MCF 10A (cell line): ENCODE data around the gene SUN5. TPM values are rescaled to one million over a fixed set of nuclear protein-coding genes. Genes with fewer than 3 reads are reported as not detected.

Experiments
- BruUV-seq: library from RNA; stranded (reverse); fragments of 400-500 nt; replicated peaks from 2 replicates; lab custom pipeline; 2021; lab: Mats Ljungman, UMichigan
- CTCF ChIA-PET: fragments of 300-600 bp; sonication (Branson Sonifier 250); formaldehyde crosslinking; extraction: SDS; loops from one replicate; lab custom pipeline; 2021; ENCODE audit warnings: antibody characterized with exemption, inconsistent platforms; lab: Yijun Ruan, JAX
- POLR2A ChIA-PET: fragments of 300-600, 350-650 bp; sonication (Branson Sonifier 250); formaldehyde crosslinking; extraction: SDS; loops from one replicate; lab custom pipeline; 2020; ENCODE audit warnings: antibody characterized with exemption, inconsistent platforms; lab: Yijun Ruan, JAX
- DNase-seq: peaks from one replicate; pipeline ENCODE4 v3.0.0-alpha.2; 2018; ENCODE audit not compliant: unreplicated experiment
- H3K27ac Mint-ChIP-seq: one replicate; pipeline ENCODE4 v1.8.0; 2022; ENCODE audit warnings: mild to moderate bottlenecking, low read depth, mixed read lengths; ENCODE audit not compliant: unreplicated experiment
- H3K27me3 Mint-ChIP-seq: one replicate; pipeline ENCODE4 v1.8.0; 2022; ENCODE audit warnings: mixed read lengths; ENCODE audit not compliant: insufficient read depth, unreplicated experiment
- H3K36me3 Mint-ChIP-seq: one replicate; pipeline ENCODE4 v1.8.0; 2022; ENCODE audit warnings: mild to moderate bottlenecking, moderate library complexity, mixed read lengths; ENCODE audit not compliant: insufficient read depth, unreplicated experiment
- H3K4me1 Mint-ChIP-seq: one replicate; pipeline ENCODE4 v1.8.0; 2022; ENCODE audit warnings: mixed read lengths; ENCODE audit not compliant: insufficient read depth, unreplicated experiment
- H3K4me3 Mint-ChIP-seq: one replicate; pipeline ENCODE4 v1.8.0; 2022; ENCODE audit warnings: mild to moderate bottlenecking, moderate library complexity, mixed read lengths; ENCODE audit not compliant: unreplicated experiment
- H3K9me3 Mint-ChIP-seq: one replicate; pipeline ENCODE4 v1.8.0; 2022; ENCODE audit warnings: mixed read lengths; ENCODE audit not compliant: unreplicated experiment
- intact Hi-C: fragments of 100-400 bp; cut with micrococcal nuclease; formaldehyde crosslinking; loops from 2 replicates; pipeline ENCODE4 v1.14.1; 2022
- total RNA-seq: library from RNA; stranded (reverse); gene quantifications from 2 replicates; pipeline ENCODE4 v1.2.3, GENCODE V29; 2022
- TF ChIP-seq, protein P1 (sequence below): fragments of 200-600 bp; IDR thresholded peaks from one replicate; pipeline ENCODE4 v1.8.0; 2022; ENCODE audit warnings: antibody characterized with exemption, mild to moderate bottlenecking; ENCODE audit not compliant: unreplicated experiment

The SUN5 gene
- total RNA-seq, 1 experiment from 2014 or later, result not detected

DNA sequence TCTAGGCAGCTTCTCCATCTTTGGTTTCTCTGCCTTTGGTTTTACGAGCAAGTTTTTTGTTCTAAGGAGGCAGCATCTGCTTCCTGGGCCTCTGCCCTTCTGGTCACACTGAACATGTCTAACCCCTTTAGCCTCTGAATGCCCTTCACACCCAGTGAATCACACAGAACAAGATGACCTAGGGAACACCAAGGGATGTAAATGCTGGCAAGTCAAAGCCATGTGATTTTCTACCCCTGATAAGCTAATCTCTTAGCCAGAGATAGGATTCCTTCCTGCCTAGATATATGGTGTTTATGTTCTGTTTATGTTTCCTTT lies 20.0 kb upstream of the SUN5 start:
- POLR2A ChIA-PET, result interaction anchor here (1.4 kb wide), 1 partner anchor 10 kb away, joined by 3 read pairs; no protein-coding TSS in a partner anchor
- DNase-seq, result no peak
- no peaks in the 10 kb centered on the region for H3K4me1 Mint-ChIP-seq
- H3K27ac Mint-ChIP-seq, result no peak overlapping the region
- no peaks in the 10 kb centered on the region for H3K36me3 Mint-ChIP-seq
- H3K4me3 Mint-ChIP-seq, result no peak overlapping the region
- TF ChIP-seq, protein P1, sequence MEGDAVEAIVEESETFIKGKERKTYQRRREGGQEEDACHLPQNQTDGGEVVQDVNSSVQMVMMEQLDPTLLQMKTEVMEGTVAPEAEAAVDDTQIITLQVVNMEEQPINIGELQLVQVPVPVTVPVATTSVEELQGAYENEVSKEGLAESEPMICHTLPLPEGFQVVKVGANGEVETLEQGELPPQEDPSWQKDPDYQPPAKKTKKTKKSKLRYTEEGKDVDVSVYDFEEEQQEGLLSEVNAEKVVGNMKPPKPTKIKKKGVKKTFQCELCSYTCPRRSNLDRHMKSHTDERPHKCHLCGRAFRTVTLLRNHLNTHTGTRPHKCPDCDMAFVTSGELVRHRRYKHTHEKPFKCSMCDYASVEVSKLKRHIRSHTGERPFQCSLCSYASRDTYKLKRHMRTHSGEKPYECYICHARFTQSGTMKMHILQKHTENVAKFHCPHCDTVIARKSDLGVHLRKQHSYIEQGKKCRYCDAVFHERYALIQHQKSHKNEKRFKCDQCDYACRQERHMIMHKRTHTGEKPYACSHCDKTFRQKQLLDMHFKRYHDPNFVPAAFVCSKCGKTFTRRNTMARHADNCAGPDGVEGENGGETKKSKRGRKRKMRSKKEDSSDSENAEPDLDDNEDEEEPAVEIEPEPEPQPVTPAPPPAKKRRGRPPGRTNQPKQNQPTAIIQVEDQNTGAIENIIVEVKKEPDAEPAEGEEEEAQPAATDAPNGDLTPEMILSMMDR, result no peak
- H3K27me3 Mint-ChIP-seq, result peaks cover 8% of the 10 kb centered on the region
- CTCF ChIA-PET, result interaction anchor here (1.5 kb wide), 1 partner anchor 11 kb away, joined by 3 read pairs; no protein-coding TSS in a partner anchor
- intact Hi-C loops, result no loop called here
- no peaks in the 10 kb centered on the region for H3K9me3 Mint-ChIP-seq
- BruUV-seq, result no TSS peak

DNA sequence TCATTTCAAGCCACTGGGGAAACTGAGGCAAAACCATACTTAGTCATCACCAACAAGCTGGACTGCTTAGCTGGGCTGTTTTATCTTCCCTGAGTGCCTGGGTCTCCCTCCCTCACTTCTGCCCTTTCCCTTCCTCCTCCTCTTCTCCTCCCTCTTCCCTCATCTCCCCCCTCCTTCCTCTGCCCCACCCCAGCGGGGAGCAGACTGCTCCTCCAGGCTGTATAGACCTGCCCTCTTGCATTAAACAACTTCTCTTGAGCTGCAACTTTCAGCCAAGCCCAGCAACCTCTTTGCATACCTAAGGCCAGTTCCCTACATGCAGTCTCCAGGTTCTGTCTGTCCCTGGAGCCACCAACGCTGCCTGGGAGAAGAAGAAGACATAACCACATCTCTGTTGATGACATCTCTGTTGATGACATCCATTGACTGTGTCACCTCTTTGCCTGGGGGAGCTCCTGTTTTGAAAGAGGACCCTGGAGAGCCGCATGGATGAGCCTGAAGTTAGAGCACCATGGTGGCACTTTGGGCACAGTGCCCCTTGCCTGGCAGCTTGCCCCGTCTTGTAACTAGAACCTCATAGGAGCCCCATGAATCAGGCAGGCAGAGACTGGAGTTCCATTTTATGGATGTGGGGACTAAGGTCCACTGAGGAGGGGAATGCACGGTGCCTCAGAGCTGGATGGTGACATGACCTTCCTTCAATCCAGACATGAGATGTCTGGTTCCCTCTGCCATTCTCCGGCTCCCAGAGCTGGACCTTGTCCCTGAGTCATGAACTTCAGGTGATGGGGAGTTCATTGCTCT lies 19.4 kb upstream of the SUN5 start:
- H3K27me3 Mint-ChIP-seq, result peaks cover 10% of the 10 kb centered on the region
- intact Hi-C loops, result no loop called here

DNA sequence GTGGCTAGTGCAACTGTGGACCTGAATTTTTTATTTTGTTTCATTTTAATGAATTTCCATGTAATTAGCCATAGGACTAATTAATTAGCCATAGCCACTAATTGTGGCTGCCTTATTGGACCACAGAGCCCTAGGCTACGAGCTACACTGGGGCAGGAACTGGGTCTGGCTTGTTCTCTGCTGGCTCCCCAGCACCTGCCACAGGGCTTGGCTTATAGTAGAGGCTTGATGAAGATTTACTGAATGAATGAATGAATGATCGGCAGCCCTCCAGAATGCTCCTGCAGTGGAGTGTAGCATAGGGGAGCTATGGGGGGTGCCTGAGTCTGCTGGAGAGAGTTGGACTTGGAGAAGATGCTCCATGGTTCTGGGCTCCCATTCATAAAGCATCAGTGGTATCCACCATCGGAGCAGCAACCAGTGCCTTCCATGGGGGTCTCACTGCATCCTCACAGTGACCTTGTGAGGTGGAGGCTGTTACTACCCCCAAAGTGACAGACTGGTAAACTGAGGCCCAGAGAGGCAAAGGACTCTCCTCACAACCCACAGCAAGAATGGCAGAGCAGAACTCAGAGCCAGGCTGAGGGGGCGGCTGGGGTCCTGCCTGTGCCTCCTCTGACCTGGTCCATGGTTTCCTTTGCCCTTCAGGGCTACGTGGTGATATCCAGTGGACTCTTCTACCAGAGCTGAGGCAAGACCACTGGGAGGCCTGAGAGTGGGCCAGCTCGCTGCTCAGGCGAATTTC lies 18.6 kb upstream of the SUN5 start:
- Mint-ChIP-seq H3K9me3 (no peaks in the 10 kb centered on the region), H3K36me3 (no peaks in the 10 kb centered on the region), H3K27me3 (peaks cover 11% of the 10 kb centered on the region), H3K4me1 (no peaks in the 10 kb centered on the region), H3K4me3 (no peak overlapping the region), H3K27ac (no peak overlapping the region)
- no peak for DNase-seq
- TF ChIP-seq, protein P1, result no peak
- no TSS peak for BruUV-seq
- POLR2A ChIA-PET, result no interaction called here
- intact Hi-C loops, result no loop called here
- CTCF ChIA-PET, result no interaction called here

More for the DNA sequence above, 19.4 kb upstream of the SUN5 start:
- no peak overlapping the region for H3K4me3 Mint-ChIP-seq
- no TSS peak for BruUV-seq
- H3K36me3 Mint-ChIP-seq, result no peaks in the 10 kb centered on the region
- POLR2A ChIA-PET, result interaction anchor here (1.4 kb wide), 1 partner anchor 11 kb away, joined by 3 read pairs; no protein-coding TSS in a partner anchor
- no peak overlapping the region for H3K27ac Mint-ChIP-seq
- H3K9me3 Mint-ChIP-seq, result no peaks in the 10 kb centered on the region
- no peaks in the 10 kb centered on the region for H3K4me1 Mint-ChIP-seq
- TF ChIP-seq, protein P1, result no peak
- no peak for DNase-seq
- CTCF ChIA-PET, result interaction anchor here (1.5 kb wide), 1 partner anchor 10 kb away, joined by 3 read pairs; no protein-coding TSS in a partner anchor

DNA sequence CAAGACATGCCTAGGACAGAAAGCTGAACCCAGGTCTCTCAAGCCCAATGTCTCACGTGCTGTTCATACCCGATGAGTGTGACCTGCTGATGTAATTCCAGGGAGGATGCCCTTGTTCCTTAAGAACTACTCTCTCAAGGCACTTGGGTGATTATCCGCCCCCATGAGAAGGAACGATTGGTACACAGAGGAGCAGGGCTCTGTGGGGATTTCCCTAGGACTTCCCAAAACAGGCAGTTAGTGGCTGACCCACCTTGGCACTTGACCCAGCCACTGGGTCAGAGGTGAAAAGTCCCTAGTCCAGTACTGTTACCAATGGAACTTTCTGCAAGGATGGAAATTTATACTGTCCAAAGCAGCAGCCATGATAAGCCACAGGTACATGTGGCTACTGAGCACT lies 18.1 kb upstream of the SUN5 start:
- no peak for DNase-seq
- CTCF ChIA-PET, result no interaction called here
- H3K27ac Mint-ChIP-seq, result no peak overlapping the region
- no peak overlapping the region for H3K4me3 Mint-ChIP-seq
- no peaks in the 10 kb centered on the region for H3K36me3 Mint-ChIP-seq
- TF ChIP-seq, protein P1, result no peak
- intact Hi-C loops, result no loop called here
- BruUV-seq, result no TSS peak
- H3K9me3 Mint-ChIP-seq, result no peaks in the 10 kb centered on the region
- POLR2A ChIA-PET, result interaction anchor here (1.1 kb wide), 1 partner anchor 114 kb away, joined by 3 read pairs; no protein-coding TSS in a partner anchor
- peaks cover 17% of the 10 kb centered on the region for H3K27me3 Mint-ChIP-seq
- H3K4me1 Mint-ChIP-seq, result no peaks in the 10 kb centered on the region
